Sigmoid colon (tissue), 7 donors: ENCODE data around the gene PPP1R26. TPM values are rescaled to one million over a fixed set of nuclear protein-coding genes. Genes with fewer than 3 reads are reported as not detected.
"Not testable (repeated sequence)": the region's sequence is repeated elsewhere in the genome, so short reads cannot be mapped to it uniquely, and the experiment has no call there.

Experiments used
- DNase-seq: peaks from one replicate; pipeline ENCODE4 v3.0.0-alpha.2; 2019
- H3K27ac ChIP-seq, 4 donors: fragments of 200-600 bp; sonication (generic); one replicate each; pipeline ENCODE4 v1.5.1; 2016 to 2019; ENCODE audit warnings: mild to moderate bottlenecking in 1 of 4
- H3K27me3 ChIP-seq, 3 donors: fragments of 200-600 bp; sonication (generic); one replicate each; pipeline ENCODE4 v1.5.1; 2019; ENCODE audit warnings: mild to moderate bottlenecking in 1 of 3
- H3K36me3 ChIP-seq, 4 donors: fragments of 200-600 bp; sonication (generic); one replicate each; pipeline ENCODE4 v1.5.1; 2016 to 2019
- H3K4me1 ChIP-seq, 4 donors: fragments of 200-600 bp; sonication (generic); one replicate each; pipeline ENCODE4 v1.5.1; 2017 to 2019
- H3K4me3 ChIP-seq, 4 donors: fragments of 200-600 bp; sonication (generic); one replicate each; pipeline ENCODE4 v1.5.1; 2017 to 2019; ENCODE audit warnings: mild to moderate bottlenecking in 2 of 4, moderate library complexity in 1 of 4
- H3K9me3 ChIP-seq, 4 donors: fragments of 200-600 bp in 3 of 4; sonication (generic) in 3 of 4; one replicate each; pipeline versions ENCODE4 v1.5.1 to v1.6.1; 2013 to 2019
- CTCF ChIP-seq, 4 experiments: fragments of 450-650 bp in 3 of 4; fragments of 200-600 bp in 1 of 4; IDR thresholded peaks; one replicate each; pipeline ENCODE4 v1.5.1; 2016 to 2019; ENCODE audit warnings: antibody characterized with exemption in 4 of 4, mild to moderate bottlenecking in 3 of 4, moderate library complexity in 2 of 4
- EP300 ChIP-seq, 4 donors: sonication (generic); formaldehyde crosslinking; IDR thresholded peaks; one replicate each; pipeline ENCODE4 v1.6.1; 2017; ENCODE audit warnings: antibody characterized with exemption in 4 of 4
- POLR2A ChIP-seq, 2 donors: fragments of 450-650 bp; IDR thresholded peaks; one replicate each; pipeline ENCODE4 v1.6.1; 2016; ENCODE audit warnings: antibody characterized with exemption in 2 of 2, mild to moderate bottlenecking in 2 of 2, moderate library complexity in 2 of 2
- POLR2AphosphoS5 ChIP-seq, 4 donors: sonication (generic); formaldehyde crosslinking; IDR thresholded peaks; one replicate each; pipeline ENCODE4 v1.6.1; 2017; ENCODE audit warnings: antibody characterized with exemption in 4 of 4
- WGBS, 2 donors: extraction: QIAGEN DNeasy Blood & Tissue Kit; methylation state at CpG; one replicate each; pipeline ENCODE4 v1.1.7; 2013; 5-methylcytosine and 5-hydroxymethylcytosine counted together
- intact Hi-C: fragments of 100-400 bp; cut with DNase I; formaldehyde crosslinking; loops from one replicate; pipeline ENCODE4 v1.15.1; 2023
- polyA plus RNA-seq, 3 donors: library from polyadenylated mRNA; stranded (reverse); fragments of 200-250 nt; gene quantifications; one replicate each; pipeline ENCODE4 v1.2.3, GENCODE V29; 2013
- total RNA-seq, 4 donors: library from RNA; depleted of rRNA; stranded (reverse); fragments of >200 nt; gene quantifications; one replicate each; pipeline ENCODE4 v1.1.0, GENCODE V29; 2016
- donor health status: healthy with polysubstance abuse.
- donor health status: Bipolar disorder and iron deficiency.
- donor health status: healthy.

Gene PPP1R26
- total and polyA plus RNA-seq, 7 donors: 4.8 to 12.7 (median 9.5) TPM

GRCh38 chr9:135509458-135509857 lies 29.9 kb downstream of the PPP1R26 start:
- TF ChIP-seq POLR2A (IDR thresholded peaks at IDR 0.05): no peak
- no peak for TF ChIP-seq CTCF (IDR thresholded peaks at IDR 0.05)
- TF ChIP-seq POLR2AphosphoS5 (IDR thresholded peaks at IDR 0.05): no peak
- no peak for TF ChIP-seq EP300 (IDR thresholded peaks at IDR 0.05)
- no peak for DNase-seq
- intact Hi-C loops: no loop called here
- 87 to 89% methylated on average over 2 of the region's 2 CpGs for WGBS, 2 donors
- H3K27ac ChIP-seq: no peak overlapping the region
- H3K4me3 ChIP-seq: no peak overlapping the region
- H3K4me1 ChIP-seq: peaks cover 0 to 5% (median 2%) of the 10 kb centered on the region in 4 donors
- no peaks in the 10 kb centered on the region for H3K9me3 ChIP-seq
- no peaks in the 10 kb centered on the region for H3K27me3 ChIP-seq
- peaks cover 0 to 10% (median 5%) of the 10 kb centered on the region in 4 donors for H3K36me3 ChIP-seq

GRCh38 chr9:135512241-135512603 lies 32.6 kb downstream of the PPP1R26 start:
- H3K27ac ChIP-seq: no peak overlapping the region
- no peak overlapping the region for H3K4me3 ChIP-seq
- intact Hi-C loops: no loop called here
- no peaks in the 10 kb centered on the region for H3K9me3 ChIP-seq
- DNase-seq: no peak
- H3K4me1 ChIP-seq: no peaks in the 10 kb centered on the region
- TF ChIP-seq POLR2A (IDR thresholded peaks at IDR 0.05) (no peak), EP300 (IDR thresholded peaks at IDR 0.05) (no peak), POLR2AphosphoS5 (IDR thresholded peaks at IDR 0.05) (no peak)
- H3K27me3 ChIP-seq: peaks cover 0 to 6% (median 0%) of the 10 kb centered on the region in 3 donors
- WGBS, 2 donors: 83 to 85% methylated on average over 10 of the region's 10 CpGs
- no peaks in the 10 kb centered on the region for H3K36me3 ChIP-seq

GRCh38 chr9:135512904-135513303 lies 33.3 kb downstream of the PPP1R26 start:
- H3K27me3 ChIP-seq: peaks cover 0 to 6% (median 0%) of the 10 kb centered on the region in 3 donors
- H3K4me3 ChIP-seq: no peak overlapping the region
- H3K4me1 ChIP-seq: no peaks in the 10 kb centered on the region
- 48% methylated on average over 7 of the region's 7 CpGs for WGBS, 2 donors
- H3K27ac ChIP-seq: no peak overlapping the region
- DNase-seq: peak; percentile 49
- intact Hi-C loops: no loop called here
- no peaks in the 10 kb centered on the region for H3K36me3 ChIP-seq
- TF ChIP-seq POLR2AphosphoS5 (IDR thresholded peaks at IDR 0.05) (no peak), CTCF (IDR thresholded peaks at IDR 0.05) (no peak)
- no peaks in the 10 kb centered on the region for H3K9me3 ChIP-seq

GRCh38 chr9:135513351-135513846 lies 33.8 kb downstream of the PPP1R26 start:
- intact Hi-C loops: no loop called here
- peak; percentile 45 for DNase-seq
- Histone ChIP-seq H3K4me3 (no peak overlapping the region), H3K9me3 (no peaks in the 10 kb centered on the region), H3K4me1 (no peaks in the 10 kb centered on the region), H3K27me3 (peaks cover 0 to 6% (median 0%) of the 10 kb centered on the region in 3 donors), H3K27ac (no peak overlapping the region), H3K36me3 (no peaks in the 10 kb centered on the region)
- 79 to 83% methylated on average over 19 of the region's 19 CpGs for WGBS, 2 donors
- no peak for TF ChIP-seq CTCF (IDR thresholded peaks at IDR 0.05)

GRCh38 chr9:135513906-135514305 lies 34.3 kb downstream of the PPP1R26 start:
- 80 to 88% methylated on average over 9 of the region's 9 CpGs for WGBS, 2 donors
- H3K9me3 ChIP-seq, H3K4me1 ChIP-seq, H3K27ac ChIP-seq, H3K4me3 ChIP-seq, intact Hi-C loops, H3K27me3 ChIP-seq, DNase-seq, H3K36me3 ChIP-seq: not testable (repeated sequence)

- no peaks in the 10 kb centered on the region for H3K36me3 ChIP-seq
- no peak for TF ChIP-seq POLR2A (IDR thresholded peaks at IDR 0.05)
- no peak for TF ChIP-seq POLR2AphosphoS5 (IDR thresholded peaks at IDR 0.05)
- no peak for TF ChIP-seq EP300 (IDR thresholded peaks at IDR 0.05)
- no peak for TF ChIP-seq CTCF (IDR thresholded peaks at IDR 0.05)
- H3K27ac ChIP-seq: no peak overlapping the region
- peaks cover 0 to 6% (median 0%) of the 10 kb centered on the region in 3 donors for H3K27me3 ChIP-seq
- no peak overlapping the region for H3K4me3 ChIP-seq
- no peaks in the 10 kb centered on the region for H3K4me1 ChIP-seq
- intact Hi-C loops: no loop called here
- peak; percentile 38 for DNase-seq
- WGBS, 2 donors: 79 to 80% methylated on average over 16 to 17 of the region's 17 CpGs
- H3K9me3 ChIP-seq: no peaks in the 10 kb centered on the region
Observed at GRCh38 chr9:135514342-135515082, 34.9 kb downstream of the PPP1R26 start.
